Uterus (tissue), 2 donors: ENCODE measurements around the gene CDX2.

Experiments
- CTCF ChIP-seq, 4 experiments: fragments of 200-600 bp in 2 of 4; fragments of 450-650 bp in 2 of 4; sonication (generic) in 2 of 4; IDR thresholded peaks; one replicate each; pipeline ENCODE4 v1.5.1; 2016 to 2019; ENCODE audit warnings: antibody characterized with exemption in 4 of 4, mild to moderate bottlenecking in 2 of 4, moderate library complexity in 1 of 4
- POLR2A ChIP-seq, 2 donors: fragments of 450-650 bp; IDR thresholded peaks; one replicate each; pipeline ENCODE4 v1.6.1; 2016; ENCODE audit warnings: antibody characterized with exemption in 2 of 2, mild to moderate bottlenecking in 1 of 2, moderate library complexity in 1 of 2

GRCh38 chr13:27913160-27913559 is 56.0 kb downstream of the CDX2 start:
- TF ChIP-seq CTCF (IDR thresholded peaks at IDR 0.05) (no peak), POLR2A (IDR thresholded peaks at IDR 0.05) (no peak)
